ENCODE results near the gene CTTNBP2NL.
A peak's percentile ranks its signal among the peaks of the same experiment; 100 is the strongest.
"Not testable (repeated sequence)": the region's sequence is repeated elsewhere in the genome, so short reads cannot be mapped to it uniquely, and the experiment has no call there.

Gene CTTNBP2NL

GRCh38 chr1:112386731-112387346 is 9.2 kb upstream of the CTTNBP2NL start:
- DNase-seq = no peak

GRCh38 chr1:112387807-112388206 is 8.2 kb upstream of the CTTNBP2NL start:
- no peak for DNase-seq

- peak; percentile 23 for DNase-seq
These were observed 7.6 kb upstream of the CTTNBP2NL start for GRCh38 chr1:112388436-112388835.

- peak; percentile 4 for DNase-seq
These were observed 6.3 kb upstream of the CTTNBP2NL start for GRCh38 chr1:112389689-112390088.

- not testable (repeated sequence) for DNase-seq
These were observed 5.7 kb upstream of the CTTNBP2NL start for GRCh38 chr1:112390335-112390734.

GRCh38 chr1:112390775-112391602 is 5.0 kb upstream of the CTTNBP2NL start:
- DNase-seq = peak; percentile 90

- DNase-seq = no peak
These were observed 4.4 kb upstream of the CTTNBP2NL start for GRCh38 chr1:112391603-112391940.

- peak; percentile 73 for DNase-seq
These were observed 2.4 kb upstream of the CTTNBP2NL start for GRCh38 chr1:112393631-112393974.

GRCh38 chr1:112394743-112395062 is 1.3 kb upstream of the CTTNBP2NL start:
- no peak for DNase-seq

GRCh38 chr1:112395256-112395820 is 676 bp upstream of the CTTNBP2NL start:
- no peak for DNase-seq

- DNase-seq = peak; percentile 51
These were observed 848 bp downstream of the CTTNBP2NL start for GRCh38 chr1:112396653-112397471.

- DNase-seq = peak; percentile 61
These were observed 1.8 kb downstream of the CTTNBP2NL start for GRCh38 chr1:112397841-112398240.

GRCh38 chr1:112399456-112399855 is 3.4 kb downstream of the CTTNBP2NL start:
- peak; percentile 27 for DNase-seq

GRCh38 chr1:112400706-112401105 is 4.7 kb downstream of the CTTNBP2NL start:
- DNase-seq = not testable (repeated sequence)

GRCh38 chr1:112402682-112403643 is 6.9 kb downstream of the CTTNBP2NL start:
- DNase-seq = no peak

GRCh38 chr1:112406771-112407170 is 10.8 kb downstream of the CTTNBP2NL start:
- DNase-seq = no peak

- DNase-seq = no peak
These were observed 13.4 kb downstream of the CTTNBP2NL start for GRCh38 chr1:112409414-112409813.

GRCh38 chr1:112410673-112411072 is 14.7 kb downstream of the CTTNBP2NL start:
- no peak for DNase-seq

- no peak for DNase-seq
These were observed 21.3 kb downstream of the CTTNBP2NL start for GRCh38 chr1:112417271-112417670.

GRCh38 chr1:112418099-112418892 is 22.3 kb downstream of the CTTNBP2NL start:
- DNase-seq = no peak

GRCh38 chr1:112423207-112423606 is 27.2 kb downstream of the CTTNBP2NL start:
- no peak for DNase-seq
